GM21526 (cell line): ENCODE data around the gene MEIKIN.
"Not testable (repeated sequence)": the region's sequence is repeated elsewhere in the genome, so short reads cannot be mapped to it uniquely, and the experiment has no call there.

Source experiments
- ATAC-seq: cut with Tn5 transposase; IDR thresholded peaks from one replicate; pipeline ENCODE4 v1.9.1; 2021; ENCODE audit warnings: moderate library complexity; ENCODE audit not compliant: unreplicated experiment, low FRiP score

The MEIKIN gene

GRCh38 chr5:131916481-131916880 is 29.0 kb downstream of the MEIKIN start:
- ATAC-seq, result no peak

- ATAC-seq, result no peak
Observed at GRCh38 chr5:131914472-131914871, 31.0 kb downstream of the MEIKIN start.

- no peak for ATAC-seq
Observed at GRCh38 chr5:131913603-131914002, 31.9 kb downstream of the MEIKIN start.

GRCh38 chr5:131906668-131907067 is 38.8 kb downstream of the MEIKIN start:
- ATAC-seq, result no peak

- ATAC-seq, result not testable (repeated sequence)
Observed at GRCh38 chr5:131902266-131902665, 43.2 kb downstream of the MEIKIN start.

- no peak for ATAC-seq
Observed at GRCh38 chr5:131899686-131900085, 45.8 kb downstream of the MEIKIN start.

- ATAC-seq, result no peak
Observed at GRCh38 chr5:131883984-131884383, 61.5 kb downstream of the MEIKIN start.

GRCh38 chr5:131879705-131880104 is 65.8 kb downstream of the MEIKIN start:
- ATAC-seq, result no peak

- no peak for ATAC-seq
Observed at GRCh38 chr5:131877873-131878272, 67.6 kb downstream of the MEIKIN start.

GRCh38 chr5:131871251-131871650 is 74.2 kb downstream of the MEIKIN start:
- not testable (repeated sequence) for ATAC-seq

- ATAC-seq, result no peak
Observed at GRCh38 chr5:131867524-131867923, 77.9 kb downstream of the MEIKIN start.

- no peak for ATAC-seq
Observed at GRCh38 chr5:131863700-131864099, 81.8 kb downstream of the MEIKIN start.

GRCh38 chr5:131857388-131857787 is 88.1 kb downstream of the MEIKIN start:
- no peak for ATAC-seq

GRCh38 chr5:131855452-131855851 is 90.0 kb downstream of the MEIKIN start:
- ATAC-seq, result no peak

- ATAC-seq, result peak; percentile 61
Observed at GRCh38 chr5:131854134-131854533, 91.3 kb downstream of the MEIKIN start.

GRCh38 chr5:131848662-131849061 is 96.8 kb downstream of the MEIKIN start:
- no peak for ATAC-seq

GRCh38 chr5:131846536-131846935 is 98.9 kb downstream of the MEIKIN start:
- ATAC-seq, result no peak

- no peak for ATAC-seq
Observed at GRCh38 chr5:131845828-131846227, 99.6 kb downstream of the MEIKIN start.

GRCh38 chr5:131842971-131843370 is 102.5 kb downstream of the MEIKIN start:
- not testable (repeated sequence) for ATAC-seq

GRCh38 chr5:131832702-131833101 is 112.8 kb downstream of the MEIKIN start:
- ATAC-seq, result not testable (repeated sequence)

GRCh38 chr5:131825404-131826013 is 120.0 kb downstream of the MEIKIN start:
- ATAC-seq, result peak; percentile 86

- ATAC-seq, result no peak
Observed at GRCh38 chr5:131824631-131825030, 120.8 kb downstream of the MEIKIN start.

- no peak for ATAC-seq
Observed at GRCh38 chr5:131821221-131821620, 124.2 kb downstream of the MEIKIN start.
